Suprapubic skin (tissue), 4 donors: ENCODE data around the gene EXT2. TPM values are rescaled to one million over a fixed set of nuclear protein-coding genes. Genes with fewer than 3 reads are reported as not detected.

Source experiments
- DNase-seq, 2 donors: peaks; one replicate each; pipeline ENCODE4 v3.0.0-alpha.2; 2019; ENCODE audit warnings: low spot score in 2 of 2
- H3K27ac ChIP-seq: fragments of 200-600 bp; sonication (generic); one replicate; pipeline ENCODE4 v1.5.1; 2019
- H3K27me3 ChIP-seq: fragments of 200-600 bp; sonication (generic); one replicate; pipeline ENCODE4 v1.5.1; 2019
- H3K36me3 ChIP-seq: fragments of 200-600 bp; sonication (generic); one replicate; pipeline ENCODE4 v1.5.1; 2019
- H3K4me1 ChIP-seq: fragments of 200-600 bp; sonication (generic); one replicate; pipeline ENCODE4 v1.5.1; 2019
- H3K4me3 ChIP-seq: fragments of 200-600 bp; sonication (generic); one replicate; pipeline ENCODE4 v1.5.1; 2019; ENCODE audit warnings: mild to moderate bottlenecking
- H3K9me3 ChIP-seq: fragments of 200-600 bp; sonication (generic); one replicate; pipeline ENCODE4 v1.5.1; 2019
- CTCF ChIP-seq, 2 donors: fragments of 200-600 bp in 1 of 2; fragments of 450-650 bp in 1 of 2; sonication (generic) in 1 of 2; IDR thresholded peaks; one replicate each; pipeline ENCODE4 v1.5.1; 2016 to 2019; ENCODE audit warnings: antibody characterized with exemption in 2 of 2, mild to moderate bottlenecking in 1 of 2, moderate library complexity in 1 of 2
- EP300 ChIP-seq: sonication (generic); formaldehyde crosslinking; IDR thresholded peaks from one replicate; pipeline ENCODE4 v1.6.1; 2017; ENCODE audit warnings: antibody characterized with exemption
- POLR2A ChIP-seq, 2 donors: fragments of 450-650 bp; IDR thresholded peaks; one replicate each; pipeline ENCODE4 v1.6.1; 2017; ENCODE audit warnings: antibody characterized with exemption in 2 of 2, mild to moderate bottlenecking in 2 of 2, moderate library complexity in 2 of 2
- POLR2AphosphoS5 ChIP-seq, 3 donors: sonication (generic); formaldehyde crosslinking; IDR thresholded peaks; one replicate each; pipeline ENCODE4 v1.6.1; 2017; ENCODE audit warnings: antibody characterized with exemption in 3 of 3
- WGBS: methylation state at CpG from one replicate; pipeline ENCODE4 v1.1.5; 2018; 5-methylcytosine and 5-hydroxymethylcytosine counted together
- total RNA-seq, 4 donors: library from RNA; depleted of rRNA; stranded (reverse); fragments of >200 nt; gene quantifications; one replicate each; pipeline ENCODE4 v1.1.0, GENCODE V29; 2016

The EXT2 gene
- total RNA-seq, 4 donors from 2014 or later = 66.3 to 82.0 (median 72.4) TPM

- no peak overlapping the region for H3K27ac ChIP-seq
- no peaks in the 10 kb centered on the region for H3K9me3 ChIP-seq
- TF ChIP-seq POLR2AphosphoS5 (IDR thresholded peaks at IDR 0.05) = no peak
- no peak for TF ChIP-seq CTCF (IDR thresholded peaks at IDR 0.05)
- no peak for TF ChIP-seq EP300
- no peak for TF ChIP-seq POLR2A (IDR thresholded peaks at IDR 0.05)
- H3K4me1 ChIP-seq = no peaks in the 10 kb centered on the region
- no peak overlapping the region for H3K4me3 ChIP-seq
- WGBS = 75% methylated on average over 19 of the region's 20 CpGs
- DNase-seq = peak in 1 of 2 donors; percentile 77
- no peaks in the 10 kb centered on the region for H3K36me3 ChIP-seq
- peaks cover 3% of the 10 kb centered on the region for H3K27me3 ChIP-seq
Observed at GRCh38 chr11:44270403-44271273, 175.2 kb downstream of the EXT2 start.

- H3K36me3 ChIP-seq = no peaks in the 10 kb centered on the region
- TF ChIP-seq CTCF (IDR thresholded peaks at IDR 0.05) = no peak
- TF ChIP-seq POLR2A (IDR thresholded peaks at IDR 0.05) = no peak
- no peak for TF ChIP-seq POLR2AphosphoS5 (IDR thresholded peaks at IDR 0.05)
- TF ChIP-seq EP300 = no peak
- peak in 1 of 2 donors; percentile 6 for DNase-seq
- peaks cover 3% of the 10 kb centered on the region for H3K27me3 ChIP-seq
- H3K9me3 ChIP-seq = no peaks in the 10 kb centered on the region
- H3K4me1 ChIP-seq = no peaks in the 10 kb centered on the region
- no peak overlapping the region for H3K27ac ChIP-seq
- WGBS = 91% methylated on average over 6 of the region's 6 CpGs
- no peak overlapping the region for H3K4me3 ChIP-seq
Observed at GRCh38 chr11:44271286-44271685, 175.8 kb downstream of the EXT2 start.

- H3K4me3 ChIP-seq = no peak overlapping the region
- DNase-seq = peak in 1 of 2 donors; percentile 16
- H3K36me3 ChIP-seq = no peaks in the 10 kb centered on the region
- H3K4me1 ChIP-seq = no peaks in the 10 kb centered on the region
- H3K27me3 ChIP-seq = peaks cover 6% of the 10 kb centered on the region
- WGBS = 91% methylated on average over 1 of the region's 1 CpG
- no peaks in the 10 kb centered on the region for H3K9me3 ChIP-seq
- H3K27ac ChIP-seq = no peak overlapping the region
- no peak for TF ChIP-seq POLR2A (IDR thresholded peaks at IDR 0.05)
Observed at GRCh38 chr11:44274404-44274803, 178.9 kb downstream of the EXT2 start.

- no peaks in the 10 kb centered on the region for H3K4me1 ChIP-seq
- DNase-seq = peak; percentile 38 to 62
- 80% methylated on average over 2 of the region's 10 CpGs for WGBS
Observed at GRCh38 chr11:44275241-44275640, 179.8 kb downstream of the EXT2 start.

GRCh38 chr11:44275961-44276550 lies 180.6 kb downstream of the EXT2 start:
- no peaks in the 10 kb centered on the region for H3K9me3 ChIP-seq

More at GRCh38 chr11:44275241-44275640, 179.8 kb downstream of the EXT2 start:
- Histone ChIP-seq H3K27ac (no peak overlapping the region), H3K4me3 (no peak overlapping the region), H3K9me3 (no peaks in the 10 kb centered on the region), H3K36me3 (no peaks in the 10 kb centered on the region), H3K27me3 (peaks cover 6% of the 10 kb centered on the region)
- TF ChIP-seq EP300 (no peak), POLR2AphosphoS5 (IDR thresholded peaks at IDR 0.05) (no peak), CTCF (IDR thresholded peaks at IDR 0.05) (no peak), POLR2A (IDR thresholded peaks at IDR 0.05) (no peak)

More at GRCh38 chr11:44275961-44276550, 180.6 kb downstream of the EXT2 start:
- DNase-seq = peak; percentile 49 to 71
- no peak overlapping the region for H3K27ac ChIP-seq
- H3K27me3 ChIP-seq = peaks cover 6% of the 10 kb centered on the region
- H3K36me3 ChIP-seq = no peaks in the 10 kb centered on the region
- 91% methylated on average over 7 of the region's 7 CpGs for WGBS
- no peaks in the 10 kb centered on the region for H3K4me1 ChIP-seq
- TF ChIP-seq POLR2AphosphoS5 (IDR thresholded peaks at IDR 0.05) (no peak), EP300 (no peak), POLR2A (IDR thresholded peaks at IDR 0.05) (no peak), CTCF (IDR thresholded peaks at IDR 0.05) (no peak)
- no peak overlapping the region for H3K4me3 ChIP-seq
